Mammary epithelial cell (primary cell): Measurements from ENCODE around the gene ISOC2.

ENCODE experiments used
- CTCF ChIP-seq, 2 donors: IDR thresholded peaks in 1 of 2; conservative IDR thresholded peaks in 1 of 2; 2 replicates each; pipeline ENCODE4 v1.5.1; 2011 to 2012; ENCODE audit warnings: inconsistent platforms in 2 of 2, low read length in 2 of 2, mild to moderate bottlenecking in 2 of 2, control low read depth in 1 of 2, low read depth in 1 of 2; ENCODE audit not compliant: insufficient read depth in 1 of 2; ENCODE audit errors: extremely low read depth in 1 of 2
- EZH2 ChIP-seq: IDR thresholded peaks from 2 replicates; pipeline ENCODE4 v1.6.1; 2012; ENCODE audit warnings: low read length, inconsistent platforms, borderline replicate concordance

DNA sequence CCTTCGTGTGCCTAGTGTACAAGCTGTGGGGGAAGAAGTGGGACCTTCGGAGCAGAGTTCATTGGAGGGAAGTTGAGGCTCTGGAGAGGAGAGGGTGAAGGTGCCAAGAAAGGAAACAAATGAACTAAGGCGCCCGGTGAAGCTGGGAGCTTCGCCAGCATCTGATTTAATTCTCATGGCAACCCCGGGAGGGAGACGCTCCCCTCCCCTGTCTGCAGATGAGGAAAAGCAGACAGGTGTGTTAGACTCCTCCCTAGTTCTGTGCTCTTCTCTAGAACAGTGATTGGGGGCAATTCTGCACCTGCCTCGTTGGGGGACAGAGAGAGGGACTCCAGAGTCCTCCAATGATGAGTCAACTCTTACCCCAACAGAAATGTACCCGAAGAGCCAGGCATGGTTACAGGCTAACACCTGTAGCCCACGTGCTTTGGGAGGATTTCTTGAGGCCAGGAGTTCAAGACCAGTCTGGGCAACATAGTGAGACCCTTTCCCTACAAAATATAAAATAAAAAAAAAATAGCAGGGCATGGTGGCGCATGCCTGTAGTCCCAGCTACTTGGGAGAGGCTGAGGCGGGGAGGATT is 31.0 kb upstream of the ISOC2 start:
- no peak for TF ChIP-seq CTCF (conservative IDR thresholded peaks at IDR 0.05 in 1 of 2, IDR thresholded peaks at IDR 0.05 in 1 of 2; ENCODE audit: extremely low read depth in 1 of 2, insufficient read depth in 1 of 2, low read depth in 1 of 2, low read length in 2 of 2)
- no peak for TF ChIP-seq EZH2
